HL-60 (cell line): Measurements from ENCODE around the gene WDR1.

Experiments
- CTCF ChIP-seq: IDR thresholded peaks from one replicate; pipeline ENCODE4 v1.5.1; 2011; ENCODE audit warnings: low read length, control low read depth, inconsistent platforms; ENCODE audit not compliant: insufficient read depth
- REST ChIP-seq: IDR thresholded peaks from 2 replicates; pipeline ENCODE4 v1.6.1; 2012; ENCODE audit warnings: low read depth; ENCODE audit not compliant: insufficient replicate concordance

GRCh38 chr4:10130178-10130888, 13.7 kb upstream of the WDR1 start:
- no peak for TF ChIP-seq REST
- no peak for TF ChIP-seq CTCF
